Cardiac fibroblast (primary cell): ENCODE results near the gene RBM48.

ENCODE experiments used
- DNase-seq, 2 donors: peaks; one replicate each; pipeline versions ENCODE4 v3.0.0 to v3.0.0-alpha.2; 2010; ENCODE audit warnings: low read depth in 2 of 2
- H3K4me3 ChIP-seq, 2 donors: replicated peaks in 1 of 2; 1 replicate in 1 of 2; 2 replicates in 1 of 2; pipeline ENCODE4 v1.5.1; 2011; ENCODE audit warnings: low read depth in 2 of 2, low read length in 2 of 2, mild to moderate bottlenecking in 2 of 2, moderate library complexity in 1 of 2
- TF ChIP-seq, protein P1 (sequence below): IDR thresholded peaks from one replicate; pipeline ENCODE4 v1.5.1; 2011; ENCODE audit warnings: low read depth, mild to moderate bottlenecking, low read length, inconsistent platforms

The RBM48 gene

DNA sequence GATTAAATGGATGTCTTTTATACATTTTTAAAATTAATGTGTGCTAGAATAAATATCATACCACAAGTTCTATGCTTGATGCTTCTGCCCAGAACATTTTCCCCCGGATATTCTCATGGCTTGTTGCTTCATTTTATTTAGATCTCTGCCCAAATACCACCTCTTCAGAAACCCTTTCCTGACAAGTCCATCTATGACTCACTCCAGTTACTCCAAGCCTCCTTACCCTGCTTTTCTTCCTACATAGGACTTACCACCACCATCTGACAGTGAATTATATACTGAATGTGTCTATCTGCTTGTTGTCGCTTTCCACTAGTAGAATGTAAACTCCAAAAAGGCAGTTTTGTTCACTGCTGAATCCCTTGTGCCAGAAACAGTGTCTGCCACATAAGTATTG, 31.7 kb upstream of the RBM48 start:
- TF ChIP-seq, protein P1, sequence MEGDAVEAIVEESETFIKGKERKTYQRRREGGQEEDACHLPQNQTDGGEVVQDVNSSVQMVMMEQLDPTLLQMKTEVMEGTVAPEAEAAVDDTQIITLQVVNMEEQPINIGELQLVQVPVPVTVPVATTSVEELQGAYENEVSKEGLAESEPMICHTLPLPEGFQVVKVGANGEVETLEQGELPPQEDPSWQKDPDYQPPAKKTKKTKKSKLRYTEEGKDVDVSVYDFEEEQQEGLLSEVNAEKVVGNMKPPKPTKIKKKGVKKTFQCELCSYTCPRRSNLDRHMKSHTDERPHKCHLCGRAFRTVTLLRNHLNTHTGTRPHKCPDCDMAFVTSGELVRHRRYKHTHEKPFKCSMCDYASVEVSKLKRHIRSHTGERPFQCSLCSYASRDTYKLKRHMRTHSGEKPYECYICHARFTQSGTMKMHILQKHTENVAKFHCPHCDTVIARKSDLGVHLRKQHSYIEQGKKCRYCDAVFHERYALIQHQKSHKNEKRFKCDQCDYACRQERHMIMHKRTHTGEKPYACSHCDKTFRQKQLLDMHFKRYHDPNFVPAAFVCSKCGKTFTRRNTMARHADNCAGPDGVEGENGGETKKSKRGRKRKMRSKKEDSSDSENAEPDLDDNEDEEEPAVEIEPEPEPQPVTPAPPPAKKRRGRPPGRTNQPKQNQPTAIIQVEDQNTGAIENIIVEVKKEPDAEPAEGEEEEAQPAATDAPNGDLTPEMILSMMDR, result no peak
- H3K4me3 ChIP-seq, result no peak overlapping the region
- DNase-seq, result peak; percentile 35 to 36

DNA sequence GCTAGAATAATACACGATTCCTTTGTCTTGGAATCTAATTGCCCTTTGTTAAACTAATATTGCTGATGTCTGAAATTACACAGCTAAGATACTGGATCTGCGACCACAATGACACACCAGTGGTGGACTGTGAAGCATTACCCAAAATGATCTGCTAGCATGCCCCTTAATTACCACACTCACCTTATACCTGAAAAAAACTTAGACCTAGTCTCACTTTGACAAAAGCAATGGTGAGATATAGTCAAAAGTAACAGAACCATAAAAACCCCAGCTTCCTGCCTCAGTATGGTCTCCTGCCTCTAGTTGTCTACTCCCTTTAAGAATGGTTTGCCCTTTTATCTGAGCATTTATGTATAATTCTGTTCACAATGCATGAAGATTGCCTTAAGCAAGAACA, 30.0 kb upstream of the RBM48 start:
- TF ChIP-seq, protein P1, result no peak
- H3K4me3 ChIP-seq, result no peak overlapping the region
- no peak for DNase-seq

DNA sequence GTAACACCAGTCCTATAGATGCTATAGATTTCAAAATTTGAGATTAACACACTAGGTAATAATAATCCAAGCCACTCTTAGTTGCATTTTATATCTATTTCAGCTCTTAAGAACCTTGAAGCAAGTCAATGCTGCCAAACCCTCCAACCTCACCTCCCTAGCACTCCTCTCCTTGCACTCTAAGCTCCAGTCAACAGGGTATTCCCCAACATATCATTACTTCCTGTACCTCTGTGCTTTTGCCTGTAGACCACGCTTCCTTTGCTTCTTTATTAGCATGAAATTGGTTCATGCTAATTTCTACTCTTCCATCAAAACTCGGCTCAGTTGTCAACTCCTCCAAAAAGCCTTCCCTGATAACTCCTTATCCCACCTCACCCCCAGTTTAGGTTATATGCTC, 24.8 kb upstream of the RBM48 start:
- no peak for DNase-seq
- TF ChIP-seq, protein P1, result no peak
- no peak overlapping the region for H3K4me3 ChIP-seq

DNA sequence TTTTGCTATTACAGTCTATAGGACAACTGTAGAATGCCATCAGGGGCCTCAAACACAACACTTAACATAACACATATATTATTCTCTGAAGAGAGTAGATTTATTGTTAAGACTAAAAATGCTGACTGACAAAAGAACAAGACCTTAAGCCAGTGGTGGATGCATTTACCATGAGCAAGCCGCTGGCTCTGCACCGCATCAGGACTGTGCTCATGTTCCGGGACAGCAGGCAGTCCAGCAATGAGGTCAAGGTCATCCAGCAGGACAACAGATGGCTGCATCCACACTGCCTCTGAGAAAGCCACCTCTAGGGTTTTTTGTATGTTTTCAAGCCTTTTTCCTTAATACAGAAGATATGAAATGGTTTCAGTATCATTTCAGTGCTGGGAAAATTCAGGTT, 24.0 kb upstream of the RBM48 start:
- H3K4me3 ChIP-seq, result no peak overlapping the region
- TF ChIP-seq, protein P1, result no peak
- DNase-seq, result no peak

DNA sequence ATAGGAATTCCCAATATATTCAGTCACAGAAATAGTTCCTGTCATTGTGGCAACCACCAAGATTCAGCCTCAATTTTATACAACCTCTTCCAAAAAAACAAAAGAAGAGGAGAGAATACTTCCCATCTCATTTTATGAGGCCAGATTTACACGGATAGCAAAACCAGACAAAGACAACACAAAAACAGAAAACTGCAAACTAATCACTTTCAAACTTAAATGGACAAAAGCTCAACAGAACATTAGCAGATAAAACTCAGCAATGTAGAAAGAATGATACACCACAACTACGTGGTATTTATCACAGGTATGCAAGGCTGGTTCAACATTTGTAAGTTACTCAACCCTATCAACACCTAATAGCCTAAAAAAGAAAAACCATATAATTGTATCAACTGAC, 22.2 kb upstream of the RBM48 start:
- no peak overlapping the region for H3K4me3 ChIP-seq
- TF ChIP-seq, protein P1, result no peak
- DNase-seq, result no peak

DNA sequence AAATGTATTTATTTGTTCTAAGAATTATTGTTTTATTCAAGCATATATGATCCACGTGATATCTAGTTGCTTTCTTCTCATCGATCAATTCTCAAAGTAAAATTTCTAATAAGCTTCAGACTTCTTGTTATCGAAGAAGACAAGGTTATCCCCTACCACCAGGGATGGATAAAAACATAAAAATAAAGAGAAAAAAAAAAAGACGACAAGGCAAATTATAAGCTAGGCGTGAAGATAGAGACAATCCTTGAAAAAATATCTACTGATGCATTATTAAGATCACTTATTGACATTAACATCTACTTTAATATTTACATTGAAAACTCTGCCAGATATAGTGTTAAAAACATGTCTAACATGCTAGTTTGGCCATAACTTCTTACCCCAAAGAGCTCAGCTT, 19.6 kb upstream of the RBM48 start:
- DNase-seq, result no peak
- TF ChIP-seq, protein P1, result no peak
- no peak overlapping the region for H3K4me3 ChIP-seq

DNA sequence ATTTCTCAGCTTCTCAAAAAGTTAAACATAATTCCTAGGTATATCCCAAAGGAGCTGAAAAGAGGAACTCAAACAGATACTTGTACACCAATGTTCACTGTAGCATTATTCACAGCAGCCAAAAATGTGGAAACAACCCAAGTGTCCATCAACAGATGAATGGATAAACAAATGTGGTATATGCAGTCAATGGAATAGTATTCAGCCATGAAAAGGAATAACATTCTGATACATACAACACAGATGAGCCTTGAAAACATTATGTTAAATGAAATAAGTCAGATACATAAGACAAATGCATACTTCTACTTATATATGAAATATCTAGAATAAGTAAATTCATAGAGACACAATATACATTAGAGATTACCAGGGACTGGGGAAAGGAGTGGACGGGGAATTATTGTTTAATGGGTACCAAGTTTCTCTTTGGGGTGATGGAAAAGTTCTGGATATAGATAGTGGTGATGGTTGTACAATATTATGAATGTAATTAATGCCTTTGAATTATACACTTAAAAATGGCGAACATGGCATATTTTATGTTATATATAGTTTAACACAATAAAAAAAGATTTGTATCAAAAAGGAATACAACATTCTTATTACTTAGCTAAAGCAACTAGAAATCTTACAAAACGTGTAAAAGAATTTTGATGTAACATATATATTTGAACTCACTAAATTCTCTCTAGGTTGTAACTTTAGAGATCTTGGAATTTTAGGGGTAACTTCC, 15.3 kb upstream of the RBM48 start:
- H3K4me3 ChIP-seq, result no peak overlapping the region
- DNase-seq, result no peak
- TF ChIP-seq, protein P1, result no peak
